SIG-M5 treated with dmso at 0.1 percent for 504 hours (cell line): Measurements from ENCODE around the gene RPS8.
"Not testable (repeated sequence)": the region's sequence is repeated elsewhere in the genome, so short reads cannot be mapped to it uniquely, and the experiment has no call there.

ENCODE experiments used
- DNase-seq: peaks from one replicate; lab custom pipeline; 2025; ENCODE audit not compliant: unreplicated experiment; lab: John Stamatoyannopoulos, UW

The RPS8 gene

GRCh38 chr1:44819196-44819607 is 43.9 kb downstream of the RPS8 start:
- no peak for DNase-seq

GRCh38 chr1:44819608-44820327 is 44.4 kb downstream of the RPS8 start:
- DNase-seq, result peak; percentile 93

- DNase-seq, result no peak
These were observed 45.2 kb downstream of the RPS8 start for GRCh38 chr1:44820328-44821239.

- no peak for DNase-seq
These were observed 45.9 kb downstream of the RPS8 start for GRCh38 chr1:44821240-44821715.

- no peak for DNase-seq
These were observed 46.9 kb downstream of the RPS8 start for GRCh38 chr1:44822131-44822701.

- DNase-seq, result no peak
These were observed 47.7 kb downstream of the RPS8 start for GRCh38 chr1:44822981-44823451.

- not testable (repeated sequence) for DNase-seq
These were observed 49.1 kb downstream of the RPS8 start for GRCh38 chr1:44824392-44824791.

GRCh38 chr1:44826375-44827196 is 51.2 kb downstream of the RPS8 start:
- peak; percentile 50 for DNase-seq

GRCh38 chr1:44827197-44828002 is 52.1 kb downstream of the RPS8 start:
- DNase-seq, result no peak

- DNase-seq, result no peak
These were observed 52.8 kb downstream of the RPS8 start for GRCh38 chr1:44828003-44828651.
